Testis (tissue), 2 donors: ENCODE data around the gene GLRX3.

Experiments
- CTCF ChIP-seq, 3 experiments: fragments of 450-650 bp in 2 of 3; fragments of 200-600 bp in 1 of 3; sonication (generic) in 1 of 3; IDR thresholded peaks; one replicate each; pipeline ENCODE4 v1.5.1; 2016 to 2019; ENCODE audit warnings: antibody characterized with exemption in 3 of 3, mild to moderate bottlenecking in 2 of 3, moderate library complexity in 1 of 3
- POLR2A ChIP-seq: fragments of 450-650 bp; IDR thresholded peaks from one replicate; pipeline ENCODE4 v1.6.1; 2017; ENCODE audit warnings: antibody characterized with exemption, mild to moderate bottlenecking, moderate library complexity

GRCh38 chr10:130193493-130194193, 57.5 kb downstream of the GLRX3 start:
- no peak for TF ChIP-seq CTCF (IDR thresholded peaks at IDR 0.05)
- TF ChIP-seq POLR2A = no peak
